ENCODE measurements around the gene SLAMF8.

The SLAMF8 gene

GRCh38 chr1:159845751-159846629 is 19.3 kb downstream of the SLAMF8 start:
- DNase-seq (ENCODE audit: low read depth, low spot score), result no peak

- DNase-seq (ENCODE audit: low read depth, low spot score), result no peak
Observed at GRCh38 chr1:159847231-159847630, 20.6 kb downstream of the SLAMF8 start.

GRCh38 chr1:159848326-159848725 is 21.7 kb downstream of the SLAMF8 start:
- no peak for DNase-seq (ENCODE audit: low read depth, low spot score)

GRCh38 chr1:159849626-159850366 is 23.1 kb downstream of the SLAMF8 start:
- no peak for DNase-seq (ENCODE audit: low read depth, low spot score)

GRCh38 chr1:159851407-159851806 is 24.7 kb downstream of the SLAMF8 start:
- DNase-seq (ENCODE audit: low read depth, low spot score), result no peak

GRCh38 chr1:159853417-159854115 is 26.9 kb downstream of the SLAMF8 start:
- no peak for DNase-seq (ENCODE audit: low read depth, low spot score)

GRCh38 chr1:159854116-159854692 is 27.5 kb downstream of the SLAMF8 start:
- DNase-seq (ENCODE audit: low read depth, low spot score), result peak; percentile 45

GRCh38 chr1:159854693-159855192 is 28.1 kb downstream of the SLAMF8 start:
- DNase-seq (ENCODE audit: low read depth, low spot score), result peak; percentile 39

- DNase-seq (ENCODE audit: low read depth, low spot score), result no peak
Observed at GRCh38 chr1:159855709-159856108, 29.0 kb downstream of the SLAMF8 start.

GRCh38 chr1:159856576-159856975 is 29.9 kb downstream of the SLAMF8 start:
- no peak for DNase-seq (ENCODE audit: low read depth, low spot score)

GRCh38 chr1:159857889-159858288 is 31.2 kb downstream of the SLAMF8 start:
- no peak for DNase-seq (ENCODE audit: low read depth, low spot score)

- no peak for DNase-seq (ENCODE audit: low read depth, low spot score)
Observed at GRCh38 chr1:159859767-159860322, 33.2 kb downstream of the SLAMF8 start.

- no peak for DNase-seq (ENCODE audit: low read depth, low spot score)
Observed at GRCh38 chr1:159860456-159860855, 33.8 kb downstream of the SLAMF8 start.

- no peak for DNase-seq (ENCODE audit: low read depth, low spot score)
Observed at GRCh38 chr1:159861218-159861617, 34.5 kb downstream of the SLAMF8 start.

GRCh38 chr1:159862031-159862430 is 35.4 kb downstream of the SLAMF8 start:
- DNase-seq (ENCODE audit: low read depth, low spot score), result no peak

GRCh38 chr1:159862557-159862956 is 35.9 kb downstream of the SLAMF8 start, which contains the start of gene VSIG8:
Gene VSIG8 (minus strand): TSS chr1:159862657. CDS start chr1:159862521, 136 bp downstream.
- DNase-seq (ENCODE audit: low read depth, low spot score), result no peak

GRCh38 chr1:159864262-159864661 is 37.6 kb downstream of the SLAMF8 start:
- DNase-seq (ENCODE audit: low read depth, low spot score), result no peak

- DNase-seq (ENCODE audit: low read depth, low spot score), result no peak
Observed at GRCh38 chr1:159866066-159866465, 39.4 kb downstream of the SLAMF8 start.

GRCh38 chr1:159866905-159867663 is 40.4 kb downstream of the SLAMF8 start:
- DNase-seq (ENCODE audit: low read depth, low spot score), result no peak

- DNase-seq (ENCODE audit: low read depth, low spot score), result peak; percentile 36
Observed at GRCh38 chr1:159867664-159868026, 41.0 kb downstream of the SLAMF8 start.

All from ELF-1 (cell line).